Stomach (tissue), 4 donors: ENCODE results near the gene KIF18A.

Experiments used
- POLR2A ChIP-seq, 4 donors: fragments of 450-650 bp; IDR thresholded peaks; one replicate each; pipeline ENCODE4 v1.6.1; 2016; ENCODE audit warnings: antibody characterized with exemption in 4 of 4, control low read depth in 2 of 4, mild to moderate bottlenecking in 1 of 4, moderate library complexity in 1 of 4
- POLR2AphosphoS5 ChIP-seq, 3 donors: sonication (generic); formaldehyde crosslinking; IDR thresholded peaks; one replicate each; pipeline ENCODE4 v1.6.1; 2016; ENCODE audit warnings: antibody characterized with exemption in 3 of 3
- TF ChIP-seq, protein P1 (sequence below), 7 experiments: fragments of 450-650 bp in 4 of 7; fragments of 200-600 bp in 3 of 7; sonication (generic) in 3 of 7; IDR thresholded peaks; one replicate each; pipeline ENCODE4 v1.5.1; 2016 to 2019; ENCODE audit warnings: antibody characterized with exemption in 7 of 7, control low read depth in 2 of 7, mild to moderate bottlenecking in 1 of 7

DNA sequence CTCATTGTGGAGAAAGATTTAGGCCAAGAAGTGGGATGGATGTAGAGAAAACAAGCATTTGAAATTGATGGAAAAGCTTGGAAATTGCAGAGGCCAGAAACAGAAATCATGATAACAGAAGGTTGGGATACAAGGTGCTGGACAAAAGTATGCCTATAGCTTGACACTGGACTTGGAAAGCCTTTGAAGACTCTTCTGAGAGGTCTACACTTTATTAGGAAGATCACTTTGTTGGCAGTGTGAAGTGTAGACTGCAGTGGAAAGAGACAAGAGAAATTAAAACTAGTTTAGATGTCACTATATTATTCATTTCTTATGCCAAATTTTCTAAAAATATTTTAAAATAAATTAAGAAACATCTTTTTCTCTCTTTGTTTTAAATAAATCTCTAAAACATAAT, 59.1 kb downstream of the KIF18A start:
- TF ChIP-seq, protein P1, sequence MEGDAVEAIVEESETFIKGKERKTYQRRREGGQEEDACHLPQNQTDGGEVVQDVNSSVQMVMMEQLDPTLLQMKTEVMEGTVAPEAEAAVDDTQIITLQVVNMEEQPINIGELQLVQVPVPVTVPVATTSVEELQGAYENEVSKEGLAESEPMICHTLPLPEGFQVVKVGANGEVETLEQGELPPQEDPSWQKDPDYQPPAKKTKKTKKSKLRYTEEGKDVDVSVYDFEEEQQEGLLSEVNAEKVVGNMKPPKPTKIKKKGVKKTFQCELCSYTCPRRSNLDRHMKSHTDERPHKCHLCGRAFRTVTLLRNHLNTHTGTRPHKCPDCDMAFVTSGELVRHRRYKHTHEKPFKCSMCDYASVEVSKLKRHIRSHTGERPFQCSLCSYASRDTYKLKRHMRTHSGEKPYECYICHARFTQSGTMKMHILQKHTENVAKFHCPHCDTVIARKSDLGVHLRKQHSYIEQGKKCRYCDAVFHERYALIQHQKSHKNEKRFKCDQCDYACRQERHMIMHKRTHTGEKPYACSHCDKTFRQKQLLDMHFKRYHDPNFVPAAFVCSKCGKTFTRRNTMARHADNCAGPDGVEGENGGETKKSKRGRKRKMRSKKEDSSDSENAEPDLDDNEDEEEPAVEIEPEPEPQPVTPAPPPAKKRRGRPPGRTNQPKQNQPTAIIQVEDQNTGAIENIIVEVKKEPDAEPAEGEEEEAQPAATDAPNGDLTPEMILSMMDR (IDR thresholded peaks at IDR 0.05), result no peak
- TF ChIP-seq POLR2A (IDR thresholded peaks at IDR 0.05) (no peak), POLR2AphosphoS5 (IDR thresholded peaks at IDR 0.05) (no peak)
